ENCODE results near the gene SYT8.

- TF ChIP-seq POLR2A (IDR thresholded peaks at IDR 0.05) (no peak), CTCF (IDR thresholded peaks at IDR 0.05) (no peak)
Observed at GRCh38 chr11:1880746-1881441, 46.1 kb downstream of the SYT8 start.
